GM04503 (cell line): ENCODE results near the gene EGFL6.

ENCODE experiments used
- DNase-seq: peaks from one replicate; pipeline ENCODE4 v3.0.0-alpha.2; 2012; ENCODE audit warnings: low read depth

EGFL6 gene, protein sequence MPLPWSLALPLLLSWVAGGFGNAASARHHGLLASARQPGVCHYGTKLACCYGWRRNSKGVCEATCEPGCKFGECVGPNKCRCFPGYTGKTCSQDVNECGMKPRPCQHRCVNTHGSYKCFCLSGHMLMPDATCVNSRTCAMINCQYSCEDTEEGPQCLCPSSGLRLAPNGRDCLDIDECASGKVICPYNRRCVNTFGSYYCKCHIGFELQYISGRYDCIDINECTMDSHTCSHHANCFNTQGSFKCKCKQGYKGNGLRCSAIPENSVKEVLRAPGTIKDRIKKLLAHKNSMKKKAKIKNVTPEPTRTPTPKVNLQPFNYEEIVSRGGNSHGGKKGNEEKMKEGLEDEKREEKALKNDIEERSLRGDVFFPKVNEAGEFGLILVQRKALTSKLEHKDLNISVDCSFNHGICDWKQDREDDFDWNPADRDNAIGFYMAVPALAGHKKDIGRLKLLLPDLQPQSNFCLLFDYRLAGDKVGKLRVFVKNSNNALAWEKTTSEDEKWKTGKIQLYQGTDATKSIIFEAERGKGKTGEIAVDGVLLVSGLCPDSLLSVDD

DNA sequence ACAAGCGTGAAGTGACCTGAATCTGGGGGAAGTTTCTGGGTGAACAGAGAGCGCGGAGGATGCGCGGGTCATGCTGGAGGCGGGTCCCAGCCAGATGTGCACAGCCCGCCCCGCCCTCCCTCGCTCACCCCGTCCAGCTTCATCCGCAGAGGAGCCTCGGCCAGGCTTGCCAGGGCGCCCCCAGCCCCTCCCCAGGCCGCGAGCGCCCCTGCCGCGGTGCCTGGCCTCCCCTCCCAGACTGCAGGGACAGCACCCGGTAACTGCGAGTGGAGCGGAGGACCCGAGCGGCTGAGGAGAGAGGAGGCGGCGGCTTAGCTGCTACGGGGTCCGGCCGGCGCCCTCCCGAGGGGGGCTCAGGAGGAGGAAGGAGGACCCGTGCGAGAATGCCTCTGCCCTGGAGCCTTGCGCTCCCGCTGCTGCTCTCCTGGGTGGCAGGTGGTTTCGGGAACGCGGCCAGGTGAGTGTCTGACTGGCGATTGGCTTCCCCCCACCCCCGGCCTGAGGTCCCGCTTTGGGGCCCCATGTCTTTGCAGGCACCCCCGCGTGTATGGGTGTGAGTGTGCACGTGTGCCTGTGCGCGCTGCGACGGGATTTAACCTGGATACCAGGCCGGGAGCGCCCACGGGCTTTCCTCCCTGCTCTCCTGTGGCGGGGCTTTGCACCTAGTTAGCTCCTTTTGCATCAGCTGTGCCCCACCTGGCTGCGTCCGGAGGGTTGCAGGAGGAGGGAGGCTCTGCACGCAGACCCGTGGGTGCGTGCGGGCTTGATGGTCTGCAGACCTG lies at the start of gene EGFL6:
Gene EGFL6, plus strand, starts transcription at position 123 of the 782 bp plus-strand sequence. Its CDS starts 261 bp downstream, at position 384.
- DNase-seq, result no peak

DNA sequence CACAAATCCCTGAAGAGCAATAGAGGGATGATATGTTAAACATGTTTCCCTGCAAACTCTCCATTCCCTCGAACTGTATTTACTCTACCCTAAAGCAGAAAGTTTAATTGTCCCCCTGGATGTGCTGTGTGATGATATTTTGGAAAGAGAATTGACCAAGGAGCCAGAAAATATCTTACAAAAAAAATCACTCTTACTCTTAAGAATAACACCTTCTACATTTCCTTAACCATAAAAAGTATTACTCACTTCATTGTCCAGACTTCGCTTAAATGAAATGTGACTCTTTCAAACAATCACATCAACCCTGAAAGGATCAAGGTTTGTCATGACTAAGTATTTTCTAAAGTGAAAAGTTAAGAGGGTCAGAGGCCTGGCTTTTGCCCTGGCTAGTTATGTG lies 49.0 kb upstream of the EGFL6 start:
- DNase-seq, result no peak

DNA sequence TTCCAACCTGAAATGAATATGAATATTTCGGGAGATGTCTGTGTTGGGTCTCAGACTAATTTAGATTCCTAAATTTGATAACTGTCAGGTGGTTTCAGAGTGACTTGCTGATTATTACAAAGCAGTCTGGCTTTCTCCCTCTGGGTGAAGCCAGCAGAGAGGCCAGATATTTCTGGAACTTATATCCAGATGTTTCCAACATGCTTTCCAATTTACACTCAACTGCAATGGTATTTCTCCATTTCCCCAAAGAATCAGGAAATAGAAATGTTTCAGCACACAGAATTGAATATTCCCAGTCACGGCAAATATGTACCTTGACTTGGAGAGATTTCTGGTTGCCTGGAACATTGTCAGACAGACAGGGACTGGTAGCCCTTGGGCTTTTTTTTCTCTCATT lies 48.5 kb upstream of the EGFL6 start:
- no peak for DNase-seq

DNA sequence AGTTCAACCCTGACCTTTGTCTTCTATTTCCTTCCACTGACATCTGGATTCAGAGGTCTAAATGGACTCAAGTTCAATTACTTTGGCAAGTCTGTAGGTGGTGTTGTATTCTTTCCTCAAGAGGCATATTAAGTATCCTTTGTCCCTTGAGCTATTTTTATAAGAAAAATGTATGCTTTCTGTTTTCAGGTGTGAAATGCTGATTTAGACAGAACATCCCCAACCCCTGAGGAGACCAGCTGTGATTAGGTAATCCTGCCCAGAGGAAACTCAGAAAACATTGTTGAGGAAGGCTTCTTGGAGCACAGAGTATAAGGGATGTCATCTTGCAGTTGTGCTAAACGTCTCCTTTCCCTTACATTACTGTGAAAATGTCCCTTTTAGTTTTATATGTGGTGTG lies 46.6 kb upstream of the EGFL6 start:
- no peak for DNase-seq

DNA sequence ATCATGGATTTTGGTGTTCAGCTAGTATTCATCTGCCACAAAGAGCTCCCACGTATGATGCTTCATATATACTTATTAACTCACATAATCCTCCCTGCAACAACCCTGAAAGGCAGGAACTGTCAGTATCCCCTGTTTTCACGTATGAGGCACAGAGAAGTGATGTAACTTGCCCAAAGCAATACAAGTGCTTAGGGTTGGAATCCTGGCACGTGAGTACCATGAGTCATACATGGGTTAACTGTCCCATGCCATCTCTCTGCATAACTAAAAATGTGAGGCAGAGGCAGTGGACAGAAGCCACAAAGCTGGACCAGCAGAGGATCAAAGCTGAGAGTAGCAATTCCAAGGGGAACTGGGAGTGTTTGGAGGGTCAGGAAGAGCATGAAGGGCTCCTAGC lies 35.7 kb upstream of the EGFL6 start:
- DNase-seq, result peak; percentile 33

DNA sequence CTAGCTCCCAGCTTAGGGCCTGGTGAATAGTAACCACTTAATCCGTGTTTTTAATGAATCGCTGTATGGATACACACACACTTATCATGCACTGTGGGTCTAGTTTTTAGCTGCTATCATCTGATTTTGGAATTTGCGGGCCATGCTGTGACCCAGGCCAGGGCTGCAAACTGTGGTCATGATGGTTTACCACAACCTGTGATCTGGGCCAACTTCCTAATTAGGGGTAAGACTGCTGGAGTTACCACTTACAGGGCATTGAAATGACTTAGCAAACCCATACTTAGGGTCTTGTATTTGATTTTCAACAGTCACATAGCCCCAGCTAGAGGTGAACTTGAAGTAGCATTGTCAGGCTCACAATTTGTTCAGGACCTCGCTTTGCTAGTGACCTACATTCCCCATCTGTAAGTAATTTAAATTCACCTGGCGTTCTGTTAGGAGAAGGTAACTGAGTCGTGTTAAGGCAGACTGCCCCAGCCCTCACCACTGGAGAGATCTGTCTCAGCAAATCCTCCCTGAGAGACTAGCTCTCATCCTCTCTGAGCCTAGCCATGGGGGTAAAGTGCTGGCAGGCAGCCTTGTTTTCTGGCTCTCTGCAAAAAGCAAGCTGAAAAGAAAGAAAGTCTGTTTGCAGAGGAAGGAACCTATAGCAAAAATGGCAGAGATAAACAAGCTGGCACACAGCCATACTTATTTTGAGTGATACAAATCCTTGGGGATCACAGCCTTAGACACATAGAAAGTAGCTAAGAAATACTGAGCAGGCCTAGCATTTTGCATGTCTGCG lies 33.8 kb upstream of the EGFL6 start:
- no peak for DNase-seq

DNA sequence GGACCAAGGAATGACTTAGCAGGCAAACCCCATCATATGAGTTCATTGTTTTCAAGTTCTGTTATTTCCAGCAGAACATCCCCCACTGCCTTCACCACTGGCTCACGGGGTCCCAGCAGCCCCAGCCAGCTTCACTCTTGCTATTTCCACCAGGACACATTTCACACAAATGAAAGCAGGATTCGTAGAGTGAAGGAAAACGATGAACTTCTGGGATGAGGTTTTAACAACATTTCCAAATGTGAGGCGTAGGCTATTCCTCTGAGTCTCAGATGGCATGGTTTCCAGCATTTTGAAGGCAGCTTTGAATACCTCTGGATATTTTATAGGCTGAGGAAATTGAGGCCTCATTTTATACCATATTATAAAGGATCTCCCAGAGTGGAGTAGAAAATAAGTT lies 32.9 kb upstream of the EGFL6 start:
- no peak for DNase-seq

DNA sequence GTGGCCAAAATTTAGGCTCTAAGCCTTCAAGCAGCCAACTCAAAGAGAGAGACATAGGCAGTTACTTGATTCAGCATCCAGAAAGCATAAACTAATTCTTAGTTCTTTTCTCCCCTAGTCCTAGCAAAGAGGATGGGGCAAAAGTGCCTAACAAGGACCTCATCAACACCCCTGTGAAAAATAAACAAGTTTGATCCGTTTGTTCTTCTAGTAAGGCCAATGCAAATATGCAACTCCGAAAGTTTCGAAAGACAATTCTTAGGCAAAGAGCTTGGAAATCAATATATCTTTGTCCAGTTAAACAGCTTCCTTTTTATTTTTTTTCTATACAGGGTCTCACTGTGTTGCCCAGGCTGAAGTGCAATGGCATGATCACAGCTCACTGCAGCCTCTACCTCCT lies 31.0 kb upstream of the EGFL6 start:
- no peak for DNase-seq

DNA sequence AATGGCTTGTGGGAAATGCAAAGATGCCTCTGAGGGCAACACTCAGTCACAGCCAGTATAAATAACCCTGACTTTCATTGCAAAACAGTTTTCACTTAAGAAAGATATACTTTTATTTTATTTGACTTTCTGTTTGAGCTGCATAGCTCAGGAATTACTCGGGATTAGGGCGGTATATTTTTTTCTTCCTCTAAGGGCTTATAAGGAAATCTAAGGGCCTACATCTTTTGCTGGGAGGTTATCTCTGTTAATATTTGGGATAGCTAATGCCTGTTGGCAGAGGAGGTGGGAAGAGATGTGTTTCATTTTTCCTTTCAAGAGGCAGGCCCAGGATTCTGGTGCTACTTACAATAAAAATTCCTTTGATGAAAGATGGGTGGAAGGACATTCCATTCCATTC lies 28.8 kb upstream of the EGFL6 start:
- DNase-seq, result no peak

DNA sequence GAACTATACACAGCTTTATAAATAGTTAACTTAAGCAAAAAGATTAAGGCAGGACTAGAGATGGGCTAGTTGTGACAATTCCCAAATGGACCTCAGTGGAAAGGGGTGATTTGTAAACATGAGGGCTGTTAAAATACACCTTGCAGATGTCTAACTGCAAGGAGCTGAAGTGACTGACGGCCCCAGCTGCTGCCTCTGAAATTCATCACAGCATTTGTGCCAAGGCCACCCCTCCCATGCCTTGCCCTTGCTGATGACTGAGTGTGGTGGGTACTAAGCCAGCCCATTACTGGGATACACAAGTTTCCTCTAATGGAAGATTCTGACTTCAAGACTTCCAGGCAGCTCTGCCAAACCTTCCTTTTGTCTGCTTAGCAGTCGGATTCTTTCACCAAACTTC lies 23.7 kb upstream of the EGFL6 start:
- DNase-seq, result no peak

DNA sequence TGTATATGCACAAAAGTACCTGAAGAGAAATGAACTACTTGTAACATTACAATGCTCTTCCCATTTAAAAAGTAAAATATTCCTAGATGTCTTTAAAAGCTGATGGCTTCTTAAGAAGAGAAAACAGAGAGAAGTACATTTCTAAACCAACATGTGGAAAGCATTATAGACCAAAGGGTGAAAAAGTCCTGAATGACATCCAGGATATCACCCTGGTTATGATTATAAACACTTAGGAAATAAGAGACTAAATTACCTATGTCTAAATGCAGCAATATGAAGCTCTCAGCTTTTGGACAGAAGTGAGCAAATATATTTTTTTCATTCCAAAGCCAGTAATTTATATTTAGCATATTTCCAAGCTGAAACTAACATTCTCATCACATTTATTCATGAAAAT lies 21.7 kb upstream of the EGFL6 start:
- no peak for DNase-seq

DNA sequence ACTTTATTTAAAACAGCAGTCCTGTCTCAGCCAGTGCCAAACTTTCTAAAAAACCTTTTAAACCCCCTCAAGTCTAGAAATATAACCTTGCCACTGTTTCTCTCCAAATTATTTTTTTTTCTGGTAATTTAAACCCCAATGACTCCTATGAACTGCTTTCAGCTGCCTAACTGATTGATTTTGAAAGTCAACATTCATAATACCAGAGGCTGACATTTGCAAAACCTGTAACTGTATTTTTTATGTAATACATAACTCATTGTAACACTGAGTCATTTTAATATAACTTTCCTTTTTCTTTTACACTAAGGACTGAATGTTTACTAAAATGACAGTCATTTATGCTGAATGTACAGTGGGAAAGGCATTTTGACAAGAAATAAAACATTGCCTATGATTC lies 19.1 kb upstream of the EGFL6 start:
- no peak for DNase-seq

DNA sequence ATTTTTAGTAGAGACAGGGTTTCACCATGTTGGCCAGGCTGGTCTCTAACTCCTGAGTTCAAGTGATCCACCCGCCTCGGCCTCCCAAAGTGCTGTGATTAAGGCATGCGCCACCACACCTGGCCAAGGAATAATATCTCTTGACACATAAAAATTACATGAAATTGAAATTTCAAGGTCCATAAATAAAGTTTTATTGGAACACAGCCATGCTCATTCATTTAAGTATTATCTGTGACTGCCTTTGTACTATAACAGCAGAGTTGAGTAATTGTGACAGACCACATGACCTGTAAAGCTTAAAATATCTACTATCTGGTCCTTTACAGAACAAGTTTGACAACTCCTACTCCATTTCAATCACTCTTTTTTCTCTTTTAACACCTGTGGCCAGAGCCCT lies 17.8 kb upstream of the EGFL6 start:
- DNase-seq, result no peak

DNA sequence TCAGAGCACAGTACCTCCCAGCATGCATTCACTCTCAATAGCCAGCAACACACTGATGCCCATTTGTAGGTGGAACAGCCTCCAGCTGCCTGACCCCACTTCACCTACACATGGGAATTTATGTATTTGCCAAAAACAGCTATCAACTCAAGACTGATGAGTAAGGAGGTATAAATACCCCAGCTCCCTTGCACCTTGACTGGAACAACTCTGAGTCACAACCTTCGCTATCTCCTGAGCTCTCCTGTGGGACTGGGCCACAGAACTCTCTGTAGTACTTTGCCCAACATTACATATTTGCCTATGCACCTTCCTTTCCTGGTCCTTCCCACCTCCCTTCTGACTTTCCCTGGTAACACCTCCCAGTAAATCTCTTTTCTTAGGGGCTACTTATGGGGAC lies 16.5 kb upstream of the EGFL6 start:
- DNase-seq, result no peak

DNA sequence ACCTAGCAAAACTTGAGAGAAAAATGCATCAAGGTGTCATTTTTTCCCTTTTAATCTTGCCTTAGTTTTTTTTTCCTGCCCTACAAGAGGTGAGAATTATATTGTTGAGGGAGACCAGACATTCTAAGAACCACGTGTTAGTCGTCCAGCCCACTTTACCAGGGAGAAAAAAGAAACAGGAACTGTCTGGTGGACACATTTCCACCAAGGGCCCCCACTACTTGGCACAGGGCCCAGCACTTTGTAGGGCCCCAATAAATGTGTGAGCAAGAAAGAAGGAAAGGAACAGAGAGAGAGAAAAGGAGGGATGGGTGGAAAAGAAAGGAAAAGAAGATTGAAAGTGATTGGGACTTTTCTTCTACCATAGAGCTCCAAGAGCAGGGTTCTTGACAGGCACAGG lies 3.9 kb upstream of the EGFL6 start:
- no peak for DNase-seq

DNA sequence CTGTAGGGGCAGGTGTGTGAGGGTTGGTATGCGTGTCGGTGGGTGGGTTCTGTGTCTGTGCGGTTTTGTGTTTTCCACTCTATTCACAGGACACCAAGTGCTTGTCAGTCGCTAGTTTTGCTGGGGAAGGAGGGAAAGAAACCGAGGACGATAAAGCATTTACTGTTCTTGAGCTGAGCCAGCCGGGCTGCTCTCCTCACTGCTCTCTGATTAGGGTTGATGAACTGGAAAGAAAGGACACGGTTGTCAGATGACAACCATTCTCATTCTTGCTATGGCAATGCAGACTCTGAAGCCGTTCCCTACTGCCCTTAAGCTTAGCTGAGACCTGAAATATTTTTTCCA lies 832 bp downstream of the EGFL6 start:
- no peak for DNase-seq

DNA sequence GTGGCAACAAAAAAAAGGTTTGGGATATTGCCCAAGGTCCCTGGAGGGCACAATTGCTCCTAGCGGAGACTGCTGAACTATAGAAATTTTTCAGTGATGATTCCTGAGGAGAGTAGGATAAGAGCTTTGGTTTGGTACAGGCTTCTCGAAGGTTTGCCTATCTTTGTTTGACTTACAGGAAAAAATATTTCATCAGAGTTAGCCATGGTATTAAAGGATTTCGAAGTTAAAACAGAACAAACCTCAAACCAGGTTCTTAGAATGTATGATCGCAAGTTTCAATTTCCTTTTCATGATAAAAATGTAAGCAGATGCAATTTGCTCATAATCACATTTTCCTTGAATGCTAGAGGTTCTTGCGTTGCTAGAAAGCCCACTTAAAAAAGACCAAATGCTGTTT lies 1.7 kb downstream of the EGFL6 start:
- DNase-seq, result no peak

DNA sequence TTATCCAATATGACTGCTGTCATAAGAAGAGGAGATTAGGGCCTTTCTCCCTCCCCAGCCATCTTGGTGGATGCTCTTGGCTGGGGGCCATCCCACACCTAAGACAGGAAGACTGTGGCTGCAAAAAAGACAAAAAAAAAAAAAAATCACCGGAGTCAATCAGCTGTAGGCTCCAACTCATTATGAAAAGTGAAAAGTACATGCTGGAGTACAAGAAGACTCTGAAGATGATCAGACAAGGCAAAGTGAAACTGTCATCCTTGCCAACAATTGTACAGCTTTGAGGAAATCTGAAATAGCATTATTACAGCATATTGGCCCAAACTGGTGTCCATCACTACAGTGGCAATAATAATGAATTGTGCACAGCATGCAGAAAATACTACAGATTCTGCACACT lies 5.2 kb downstream of the EGFL6 start:
- DNase-seq, result no peak

DNA sequence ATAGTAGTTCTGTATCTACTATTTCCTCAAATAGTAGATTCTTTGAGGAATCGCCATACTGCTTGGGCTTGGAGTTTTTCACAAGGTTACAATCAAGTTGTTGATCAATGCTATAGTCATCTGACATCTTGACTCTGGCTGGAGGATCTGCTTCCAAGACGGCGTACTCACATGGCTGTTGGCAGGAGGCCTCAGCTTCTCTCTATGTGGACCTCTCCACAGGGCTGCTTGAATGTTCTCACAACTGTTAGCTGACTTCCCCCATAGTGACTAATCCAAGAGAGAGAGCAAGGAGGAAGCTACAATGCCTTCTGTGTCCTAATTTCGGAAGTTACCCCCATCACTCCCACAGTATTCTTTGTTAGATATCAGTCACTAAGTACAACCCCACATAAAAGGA lies 10.3 kb downstream of the EGFL6 start:
- DNase-seq, result no peak

DNA sequence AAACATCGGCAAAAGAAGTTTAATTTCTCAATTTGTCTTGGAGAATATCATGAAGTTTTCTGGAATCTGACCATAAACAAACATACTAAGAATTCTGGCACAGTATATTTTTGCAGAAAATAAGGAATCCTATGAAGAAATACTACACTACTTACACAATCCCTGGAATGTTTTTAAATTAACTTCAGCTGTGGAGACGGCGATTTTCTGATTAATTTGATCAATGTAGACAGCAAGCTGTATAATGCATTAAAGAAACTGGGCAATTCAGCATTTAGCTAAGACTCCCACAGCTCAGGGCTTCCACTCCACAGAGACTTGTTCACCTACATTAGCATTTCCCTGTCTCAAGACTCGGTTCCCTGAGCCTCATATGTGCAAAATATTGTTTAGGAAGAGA lies 12.2 kb downstream of the EGFL6 start:
- peak; percentile 15 for DNase-seq

DNA sequence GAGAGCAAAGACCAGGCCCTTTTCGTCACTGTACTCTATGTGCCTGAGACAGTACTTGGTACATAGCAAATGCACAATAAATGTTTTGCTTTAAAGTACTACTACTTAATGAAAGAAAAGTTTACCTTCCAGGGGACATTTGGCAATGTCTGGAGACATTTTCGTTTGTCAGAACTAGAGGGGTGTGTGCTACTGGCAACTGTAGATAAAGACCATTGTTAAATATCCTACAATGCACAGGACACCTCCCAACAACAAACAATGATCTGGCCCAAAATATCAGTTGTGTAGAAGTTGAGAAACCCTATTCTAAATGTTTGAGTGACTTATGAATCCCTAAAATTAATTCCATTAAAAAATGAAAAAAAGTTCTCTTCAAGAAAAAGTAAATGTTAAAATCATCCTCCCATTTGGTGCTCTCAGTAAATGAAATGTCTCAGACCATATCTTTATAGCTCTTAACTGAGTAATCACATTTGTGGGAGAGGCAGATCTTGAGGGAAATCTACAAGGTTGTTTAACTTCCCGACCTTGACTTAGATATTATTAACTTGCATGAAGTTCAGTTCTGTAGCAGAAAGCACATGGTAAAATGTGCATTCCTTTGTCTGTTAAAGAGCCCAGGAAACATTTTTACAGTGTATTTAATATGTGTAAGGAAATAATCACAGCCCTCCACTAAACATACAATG lies 18.5 kb downstream of the EGFL6 start:
- no peak for DNase-seq

DNA sequence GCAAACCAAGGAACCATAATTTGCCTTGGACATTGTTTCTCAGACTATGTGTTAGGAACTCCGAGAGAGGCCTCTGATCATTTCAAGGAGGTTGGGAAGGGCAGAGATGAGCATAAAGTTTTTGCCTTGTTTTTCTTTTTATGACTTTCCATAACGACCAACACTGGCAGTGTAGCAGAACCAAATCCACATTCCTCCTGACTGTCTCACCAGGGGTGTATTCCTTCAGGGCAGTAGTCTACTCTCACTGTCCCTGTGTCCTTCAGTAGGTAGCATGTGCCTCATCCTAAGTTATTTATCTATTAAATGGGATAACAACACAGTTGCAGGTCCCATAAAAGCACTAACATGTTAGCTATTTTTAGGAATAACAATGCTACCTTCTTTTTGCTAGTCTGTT lies 20.8 kb downstream of the EGFL6 start:
- no peak for DNase-seq
